NCI-H1436 treated with DMSO at 0.1 percent for 48 hours (cell line): ENCODE results near the gene ZSCAN29.
"Not testable (repeated sequence)": the region's sequence is repeated elsewhere in the genome, so short reads cannot be mapped to it uniquely, and the experiment has no call there.

Source experiments
- DNase-seq: peaks from one replicate; lab custom pipeline; 2025; lab: John Stamatoyannopoulos, UW

ZSCAN29 gene

GRCh38 chr15:43370975-43371974 is at the start of gene ZSCAN29, which contains the start of gene TUBGCP4:
ZSCAN29 (minus strand) TSS chr15:43371043; CDS start chr15:43369913, 1,130 bp downstream.
TUBGCP4 (plus strand) TSS chr15:43371101; CDS start chr15:43371355, 254 bp downstream.
- peak; percentile 48 for DNase-seq

- DNase-seq = no peak
Observed at GRCh38 chr15:43420435-43420834, 49.6 kb upstream of the ZSCAN29 start.

- DNase-seq = no peak
Observed at GRCh38 chr15:43414196-43414595, 43.4 kb upstream of the ZSCAN29 start.

- DNase-seq = no peak
Observed at GRCh38 chr15:43412096-43412495, 41.3 kb upstream of the ZSCAN29 start.

GRCh38 chr15:43410572-43411214 is 39.9 kb upstream of the ZSCAN29 start:
- no peak for DNase-seq

GRCh38 chr15:43408789-43409188 is 37.9 kb upstream of the ZSCAN29 start:
- DNase-seq = no peak

- DNase-seq = no peak
Observed at GRCh38 chr15:43406808-43407207, 36.0 kb upstream of the ZSCAN29 start.

GRCh38 chr15:43406189-43406588 is 35.3 kb upstream of the ZSCAN29 start:
- no peak for DNase-seq

GRCh38 chr15:43404130-43404529 is 33.3 kb upstream of the ZSCAN29 start:
- DNase-seq = no peak

GRCh38 chr15:43403616-43404015 is 32.8 kb upstream of the ZSCAN29 start:
- DNase-seq = no peak

- no peak for DNase-seq
Observed at GRCh38 chr15:43402255-43402654, 31.4 kb upstream of the ZSCAN29 start.

GRCh38 chr15:43393592-43393991 is 22.7 kb upstream of the ZSCAN29 start:
- not testable (repeated sequence) for DNase-seq

GRCh38 chr15:43390723-43391122 is 19.9 kb upstream of the ZSCAN29 start:
- no peak for DNase-seq

GRCh38 chr15:43383070-43383469 is 12.2 kb upstream of the ZSCAN29 start:
- no peak for DNase-seq

- no peak for DNase-seq
Observed at GRCh38 chr15:43382310-43382709, 11.5 kb upstream of the ZSCAN29 start.

- no peak for DNase-seq
Observed at GRCh38 chr15:43378601-43379000, 7.8 kb upstream of the ZSCAN29 start.

- no peak for DNase-seq
Observed at GRCh38 chr15:43376017-43376705, 5.3 kb upstream of the ZSCAN29 start.

GRCh38 chr15:43370310-43370974 is 401 bp downstream of the ZSCAN29 start:
- DNase-seq = no peak

GRCh38 chr15:43361313-43361903 is 9.4 kb downstream of the ZSCAN29 start:
- DNase-seq = no peak

- DNase-seq = no peak
Observed at GRCh38 chr15:43360821-43361220, 10.0 kb downstream of the ZSCAN29 start.

GRCh38 chr15:43352693-43353382 is 18.0 kb downstream of the ZSCAN29 start:
- no peak for DNase-seq
